Measurements from ENCODE around the gene SLC7A5.

DNA sequence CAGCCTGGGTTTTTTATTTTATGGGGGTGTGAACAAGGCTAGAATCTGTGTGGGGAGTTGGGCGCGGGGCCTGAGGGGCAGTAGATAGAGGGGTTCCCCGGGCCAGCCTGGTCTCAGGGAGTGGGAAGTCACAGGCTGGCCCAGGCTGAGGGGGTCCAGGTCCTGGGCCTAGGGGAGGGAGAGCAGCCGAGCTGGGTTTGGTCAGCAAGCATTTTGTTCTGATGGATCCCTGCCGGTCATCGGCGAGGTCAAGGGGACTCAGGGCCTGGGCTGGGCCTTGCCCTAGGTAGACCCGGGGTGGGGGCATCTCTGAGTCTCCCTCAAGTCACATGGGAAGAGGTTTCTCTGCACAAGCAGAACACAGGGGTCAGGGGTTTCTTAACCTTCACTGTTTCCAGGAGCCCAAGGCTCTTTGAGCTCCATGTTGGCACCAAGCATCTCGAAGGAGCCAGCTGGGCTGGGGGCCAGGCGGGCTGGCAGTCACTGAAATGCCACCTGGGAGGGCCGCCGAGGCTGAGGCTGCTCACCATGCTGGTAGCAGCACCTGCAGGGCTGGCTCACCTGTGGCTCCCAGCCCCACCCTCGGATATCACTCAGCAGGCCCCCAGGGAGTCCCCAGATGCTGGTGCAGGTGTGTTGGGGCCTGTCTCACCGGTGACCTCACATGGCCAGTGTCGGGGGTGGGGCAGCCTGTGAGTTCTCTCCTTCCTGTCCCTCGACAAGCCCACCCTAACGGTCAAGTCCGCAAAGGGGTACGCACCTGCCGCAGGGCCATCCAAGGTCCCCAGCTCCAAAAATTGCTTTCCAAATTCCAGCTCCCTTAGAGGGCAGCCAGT lies 41.0 kb downstream of the SLC7A5 start:
- TF ChIP-seq, protein P1, sequence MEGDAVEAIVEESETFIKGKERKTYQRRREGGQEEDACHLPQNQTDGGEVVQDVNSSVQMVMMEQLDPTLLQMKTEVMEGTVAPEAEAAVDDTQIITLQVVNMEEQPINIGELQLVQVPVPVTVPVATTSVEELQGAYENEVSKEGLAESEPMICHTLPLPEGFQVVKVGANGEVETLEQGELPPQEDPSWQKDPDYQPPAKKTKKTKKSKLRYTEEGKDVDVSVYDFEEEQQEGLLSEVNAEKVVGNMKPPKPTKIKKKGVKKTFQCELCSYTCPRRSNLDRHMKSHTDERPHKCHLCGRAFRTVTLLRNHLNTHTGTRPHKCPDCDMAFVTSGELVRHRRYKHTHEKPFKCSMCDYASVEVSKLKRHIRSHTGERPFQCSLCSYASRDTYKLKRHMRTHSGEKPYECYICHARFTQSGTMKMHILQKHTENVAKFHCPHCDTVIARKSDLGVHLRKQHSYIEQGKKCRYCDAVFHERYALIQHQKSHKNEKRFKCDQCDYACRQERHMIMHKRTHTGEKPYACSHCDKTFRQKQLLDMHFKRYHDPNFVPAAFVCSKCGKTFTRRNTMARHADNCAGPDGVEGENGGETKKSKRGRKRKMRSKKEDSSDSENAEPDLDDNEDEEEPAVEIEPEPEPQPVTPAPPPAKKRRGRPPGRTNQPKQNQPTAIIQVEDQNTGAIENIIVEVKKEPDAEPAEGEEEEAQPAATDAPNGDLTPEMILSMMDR (IDR thresholded peaks at IDR 0.05): no peak
- TF ChIP-seq POLR2A (IDR thresholded peaks at IDR 0.05; ENCODE audit: low read depth): no peak
- TF ChIP-seq POLR2AphosphoS5 (IDR thresholded peaks at IDR 0.05): no peak
- TF ChIP-seq EP300 (IDR thresholded peaks at IDR 0.05): no peak

Measured in esophagus muscularis mucosa (tissue), 4 donors.